Peyer's patch (tissue), 4 donors: ENCODE measurements around the gene BAZ2A.

Source experiments
- POLR2A ChIP-seq, 2 donors: fragments of 450-650 bp; IDR thresholded peaks; one replicate each; pipeline ENCODE4 v1.5.1; 2017; ENCODE audit warnings: antibody characterized with exemption in 2 of 2, mild to moderate bottlenecking in 2 of 2, moderate library complexity in 2 of 2
- TF ChIP-seq, protein P1 (sequence below), 6 experiments: fragments of 450-650 bp in 4 of 6; fragments of 200-600 bp in 2 of 6; sonication (generic) in 1 of 6; IDR thresholded peaks; one replicate each; pipeline ENCODE4 v1.5.1; 2017 to 2019; ENCODE audit warnings: antibody characterized with exemption in 6 of 6, mild to moderate bottlenecking in 3 of 6, moderate library complexity in 1 of 6

DNA sequence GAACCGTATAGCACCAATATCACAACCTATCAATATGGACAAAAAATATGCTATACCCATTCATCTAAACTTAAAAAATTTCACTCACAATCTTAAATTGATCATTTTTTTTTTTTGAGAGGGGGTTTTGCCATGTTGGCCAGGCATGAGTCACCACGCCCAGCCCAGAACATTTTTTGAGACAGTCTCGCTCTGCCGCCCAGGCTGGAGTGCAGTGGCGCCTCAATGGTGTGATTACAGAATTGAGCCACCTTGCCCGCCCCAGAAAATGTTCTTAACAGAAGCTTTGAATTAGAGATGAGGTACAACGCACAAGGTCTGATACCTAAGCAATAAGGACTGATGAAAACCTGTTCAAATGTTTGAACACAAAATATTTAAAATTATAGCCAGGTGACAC, 31.4 kb upstream of the BAZ2A start:
- TF ChIP-seq POLR2A (IDR thresholded peaks at IDR 0.05) = no peak
- TF ChIP-seq, protein P1, sequence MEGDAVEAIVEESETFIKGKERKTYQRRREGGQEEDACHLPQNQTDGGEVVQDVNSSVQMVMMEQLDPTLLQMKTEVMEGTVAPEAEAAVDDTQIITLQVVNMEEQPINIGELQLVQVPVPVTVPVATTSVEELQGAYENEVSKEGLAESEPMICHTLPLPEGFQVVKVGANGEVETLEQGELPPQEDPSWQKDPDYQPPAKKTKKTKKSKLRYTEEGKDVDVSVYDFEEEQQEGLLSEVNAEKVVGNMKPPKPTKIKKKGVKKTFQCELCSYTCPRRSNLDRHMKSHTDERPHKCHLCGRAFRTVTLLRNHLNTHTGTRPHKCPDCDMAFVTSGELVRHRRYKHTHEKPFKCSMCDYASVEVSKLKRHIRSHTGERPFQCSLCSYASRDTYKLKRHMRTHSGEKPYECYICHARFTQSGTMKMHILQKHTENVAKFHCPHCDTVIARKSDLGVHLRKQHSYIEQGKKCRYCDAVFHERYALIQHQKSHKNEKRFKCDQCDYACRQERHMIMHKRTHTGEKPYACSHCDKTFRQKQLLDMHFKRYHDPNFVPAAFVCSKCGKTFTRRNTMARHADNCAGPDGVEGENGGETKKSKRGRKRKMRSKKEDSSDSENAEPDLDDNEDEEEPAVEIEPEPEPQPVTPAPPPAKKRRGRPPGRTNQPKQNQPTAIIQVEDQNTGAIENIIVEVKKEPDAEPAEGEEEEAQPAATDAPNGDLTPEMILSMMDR (IDR thresholded peaks at IDR 0.05) = no peak
